KMS-11 (cell line): ENCODE data around the gene PEX19.

ENCODE experiments used
- H2AFZ ChIP-seq: fragments of 200-600 bp; sonication (generic); 2 replicates; pipeline ENCODE4 v1.6.1; 2016; ENCODE audit warnings: antibody characterized with exemption, mixed run types, low read depth
- H3K27ac ChIP-seq: fragments of 200-600 bp; sonication (generic); 2 replicates; pipeline ENCODE4 v1.6.1; 2016; ENCODE audit warnings: mild to moderate bottlenecking, mixed run types
- H3K27me3 ChIP-seq: fragments of 200-600 bp; sonication (generic); 2 replicates; pipeline ENCODE4 v1.6.1; 2017; ENCODE audit warnings: mild to moderate bottlenecking, low read depth, mixed run types, moderate library complexity; ENCODE audit not compliant: insufficient read depth
- H3K36me3 ChIP-seq: fragments of 200-600 bp; sonication (generic); 2 replicates; pipeline ENCODE4 v1.6.1; 2017; ENCODE audit warnings: mild to moderate bottlenecking, mixed run types; ENCODE audit not compliant: insufficient read depth
- H3K4me1 ChIP-seq: fragments of 200-600 bp; sonication (generic); 2 replicates; pipeline ENCODE4 v1.6.1; 2016; ENCODE audit warnings: mild to moderate bottlenecking, low read depth, mixed run types; ENCODE audit not compliant: poor library complexity, severe bottlenecking
- H3K4me2 ChIP-seq: fragments of 200-600 bp; sonication (generic); 2 replicates; pipeline ENCODE4 v1.7.0; 2016; ENCODE audit warnings: mild to moderate bottlenecking, mixed run types
- H3K4me3 ChIP-seq: fragments of 200-600 bp; sonication (generic); IDR thresholded peaks from 2 replicates; pipeline ENCODE4 v1.6.1; 2017; ENCODE audit warnings: low read depth, low read length, mixed read lengths; ENCODE audit not compliant: insufficient read depth
- H3K79me2 ChIP-seq: fragments of 200-600 bp; sonication (generic); 2 replicates; pipeline ENCODE4 v1.6.1; 2016; ENCODE audit warnings: low read depth, mixed run types; ENCODE audit not compliant: insufficient read depth
- H3K9ac ChIP-seq: fragments of 200-600 bp; sonication (generic); 2 replicates; pipeline ENCODE4 v1.6.1; 2016; ENCODE audit warnings: mild to moderate bottlenecking, mixed run types
- H4K20me1 ChIP-seq: fragments of 200-600 bp; sonication (generic); 2 replicates; pipeline ENCODE4 v1.6.1; 2016; ENCODE audit warnings: mild to moderate bottlenecking, mixed run types; ENCODE audit not compliant: insufficient read depth
- TF ChIP-seq, protein P1 (sequence below): fragments of 200-600 bp; sonication (generic); conservative IDR thresholded peaks from 2 replicates; pipeline ENCODE4 v1.6.1; 2017; ENCODE audit warnings: low read depth, mild to moderate bottlenecking, antibody characterized with exemption, low read length, moderate library complexity, mixed read lengths

The PEX19 gene

DNA sequence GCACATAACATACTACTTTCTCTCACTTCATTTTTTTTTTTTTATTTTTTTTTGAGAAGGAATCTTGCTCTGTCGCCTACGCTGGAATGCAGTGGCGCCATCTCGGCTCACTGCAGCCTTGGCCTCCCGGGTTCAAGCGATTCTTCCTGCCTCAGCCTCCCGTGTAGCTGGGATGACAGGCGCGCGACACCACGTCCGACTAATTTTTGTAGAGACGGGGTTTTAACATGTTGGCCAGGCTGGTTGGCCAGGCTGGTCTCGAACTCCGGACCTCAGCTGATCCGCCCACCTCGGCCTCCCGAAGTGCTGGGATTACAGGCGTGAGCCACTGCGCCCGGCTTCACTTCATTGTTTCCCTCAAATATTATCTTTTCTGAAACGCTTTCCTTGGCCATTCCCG, 573 bp upstream of the PEX19 start:
- H2AFZ ChIP-seq = peak overlapping the region; percentile 79
- no peaks in the 10 kb centered on the region for H3K27me3 ChIP-seq
- peaks cover 6% of the 10 kb centered on the region; the same call in 1 of the 2 replicates for H3K36me3 ChIP-seq
- no peak overlapping the region for H3K9ac ChIP-seq
- TF ChIP-seq, protein P1, sequence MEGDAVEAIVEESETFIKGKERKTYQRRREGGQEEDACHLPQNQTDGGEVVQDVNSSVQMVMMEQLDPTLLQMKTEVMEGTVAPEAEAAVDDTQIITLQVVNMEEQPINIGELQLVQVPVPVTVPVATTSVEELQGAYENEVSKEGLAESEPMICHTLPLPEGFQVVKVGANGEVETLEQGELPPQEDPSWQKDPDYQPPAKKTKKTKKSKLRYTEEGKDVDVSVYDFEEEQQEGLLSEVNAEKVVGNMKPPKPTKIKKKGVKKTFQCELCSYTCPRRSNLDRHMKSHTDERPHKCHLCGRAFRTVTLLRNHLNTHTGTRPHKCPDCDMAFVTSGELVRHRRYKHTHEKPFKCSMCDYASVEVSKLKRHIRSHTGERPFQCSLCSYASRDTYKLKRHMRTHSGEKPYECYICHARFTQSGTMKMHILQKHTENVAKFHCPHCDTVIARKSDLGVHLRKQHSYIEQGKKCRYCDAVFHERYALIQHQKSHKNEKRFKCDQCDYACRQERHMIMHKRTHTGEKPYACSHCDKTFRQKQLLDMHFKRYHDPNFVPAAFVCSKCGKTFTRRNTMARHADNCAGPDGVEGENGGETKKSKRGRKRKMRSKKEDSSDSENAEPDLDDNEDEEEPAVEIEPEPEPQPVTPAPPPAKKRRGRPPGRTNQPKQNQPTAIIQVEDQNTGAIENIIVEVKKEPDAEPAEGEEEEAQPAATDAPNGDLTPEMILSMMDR = no peak; the same call in 1 of the 2 replicates
- H3K4me1 ChIP-seq = peaks cover 20% of the 10 kb centered on the region
- H3K79me2 ChIP-seq = peaks cover 15% of the 10 kb centered on the region
- H3K4me2 ChIP-seq = peak overlapping the region; percentile 98
- no peak overlapping the region for H3K27ac ChIP-seq
- no peaks in the 10 kb centered on the region for H4K20me1 ChIP-seq
- no peak overlapping the region for H3K4me3 ChIP-seq

DNA sequence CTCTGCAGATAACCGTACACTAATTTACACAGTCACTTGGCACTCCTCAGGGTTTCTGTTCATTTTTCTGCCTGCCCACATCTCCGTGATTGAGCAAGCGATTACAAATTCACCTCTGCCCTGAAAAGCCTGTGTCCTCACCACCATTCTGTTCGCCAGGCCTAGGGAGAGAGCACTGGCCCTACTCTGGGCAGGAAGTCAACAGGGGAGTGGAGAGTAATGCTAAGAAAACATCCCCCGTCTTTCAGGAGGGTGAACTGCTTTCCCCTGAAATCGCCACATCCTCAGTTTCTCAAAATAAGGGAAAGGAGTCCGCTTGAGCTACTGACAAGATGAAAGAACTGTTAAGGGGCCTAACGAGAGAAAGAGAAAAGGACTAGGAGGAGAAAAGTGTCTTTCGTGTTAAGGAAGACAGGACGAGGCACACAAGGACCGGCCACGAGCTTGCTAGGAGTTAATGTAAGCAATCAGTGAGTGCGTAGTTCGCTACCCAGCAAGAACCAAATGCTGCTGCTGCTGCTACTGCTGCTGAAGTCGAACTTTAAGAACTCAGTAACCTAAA, 632 bp downstream of the PEX19 start:
- Histone ChIP-seq H3K27ac (peak overlapping the region; percentile 29; the same call in 1 of the 2 replicates), H3K9ac (peak overlapping the region; percentile 68), H4K20me1 (no peaks in the 10 kb centered on the region), H3K4me2 (peak overlapping the region; percentile 98), H2AFZ (peak overlapping the region; percentile 79), H3K36me3 (peaks cover 3% of the 10 kb centered on the region; the same call in 1 of the 2 replicates), H3K27me3 (no peaks in the 10 kb centered on the region), H3K79me2 (peaks cover 15% of the 10 kb centered on the region), H3K4me3 (peak overlapping the region; percentile 99), H3K4me1 (peaks cover 20% of the 10 kb centered on the region)
- TF ChIP-seq, protein P1 = no peak

DNA sequence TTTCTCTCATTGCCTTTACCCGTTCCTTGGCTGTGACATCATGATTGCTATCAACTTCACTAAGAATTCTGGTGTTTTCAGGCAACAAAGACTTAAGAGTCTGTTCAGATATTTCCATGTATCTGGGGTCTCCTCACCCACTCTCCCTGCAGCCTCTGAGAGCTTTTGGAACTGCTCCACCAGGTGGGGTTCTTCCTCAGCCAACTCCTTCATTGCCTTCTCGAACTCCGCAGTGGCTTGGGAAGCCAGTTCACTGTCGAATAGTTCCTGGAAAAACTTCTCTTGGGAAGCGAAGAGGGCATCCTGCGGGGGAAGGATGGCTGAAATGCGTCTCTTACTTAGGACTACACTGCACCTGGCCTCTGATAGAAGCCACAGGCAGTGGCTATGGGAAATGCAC, 2.1 kb downstream of the PEX19 start:
- Histone ChIP-seq H3K27me3 (no peaks in the 10 kb centered on the region), H3K27ac (no peak overlapping the region), H3K4me1 (peaks cover 20% of the 10 kb centered on the region), H3K9ac (no peak overlapping the region), H2AFZ (no peak overlapping the region), H3K4me2 (no peak overlapping the region), H3K36me3 (peaks cover 9% of the 10 kb centered on the region; the same call in 1 of the 2 replicates), H3K4me3 (no peak overlapping the region), H3K79me2 (peaks cover 15% of the 10 kb centered on the region), H4K20me1 (no peaks in the 10 kb centered on the region)
- TF ChIP-seq, protein P1 = no peak; the same call in 1 of the 2 replicates

DNA sequence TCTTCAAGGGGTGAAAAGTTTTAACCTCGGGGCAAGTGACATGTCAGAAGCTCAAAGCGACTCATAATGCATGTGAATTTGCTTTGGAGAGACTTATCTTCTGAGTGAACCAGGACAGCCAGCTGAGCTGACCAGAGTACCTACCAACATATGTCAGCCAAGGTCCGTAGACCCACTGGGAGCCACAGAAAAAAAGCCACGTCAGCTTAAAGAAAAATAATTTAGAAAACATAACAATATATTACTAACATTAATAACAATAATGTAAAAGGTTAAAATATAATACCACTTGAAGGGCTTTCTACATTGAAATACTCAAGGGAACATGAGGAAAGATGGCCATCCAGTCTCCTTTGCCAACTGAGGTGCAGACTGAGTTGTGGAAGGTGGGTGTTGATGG, 6.9 kb downstream of the PEX19 start:
- H3K4me2 ChIP-seq = no peak overlapping the region
- H3K4me1 ChIP-seq = no peaks in the 10 kb centered on the region
- H2AFZ ChIP-seq = no peak overlapping the region
- peaks cover 9% of the 10 kb centered on the region; the same call in 1 of the 2 replicates for H3K36me3 ChIP-seq
- no peaks in the 10 kb centered on the region for H3K79me2 ChIP-seq
- no peaks in the 10 kb centered on the region for H3K27me3 ChIP-seq
- TF ChIP-seq, protein P1 = no peak
- H3K9ac ChIP-seq = no peak overlapping the region
- no peak overlapping the region for H3K27ac ChIP-seq
- H4K20me1 ChIP-seq = no peaks in the 10 kb centered on the region
- H3K4me3 ChIP-seq = no peak overlapping the region
